ENCODE measurements around the gene LAMA3.

GRCh38 chr18:23776306-23776705 is 87.1 kb downstream of the LAMA3 start:
- no peak for TF ChIP-seq POLR2A (IDR thresholded peaks at IDR 0.05; ENCODE audit: low read length)
- no peak for TF ChIP-seq GATA1 (IDR thresholded peaks at IDR 0.05; ENCODE audit: low read depth, low read length)

All from erythroblast (primary cell).